ENCODE measurements around the gene CTNNBIP1.
A peak's percentile ranks its signal among the peaks of the same experiment; 100 is the strongest.
"Not testable (repeated sequence)": the region's sequence is repeated elsewhere in the genome, so short reads cannot be mapped to it uniquely, and the experiment has no call there.

The CTNNBIP1 gene

DNA sequence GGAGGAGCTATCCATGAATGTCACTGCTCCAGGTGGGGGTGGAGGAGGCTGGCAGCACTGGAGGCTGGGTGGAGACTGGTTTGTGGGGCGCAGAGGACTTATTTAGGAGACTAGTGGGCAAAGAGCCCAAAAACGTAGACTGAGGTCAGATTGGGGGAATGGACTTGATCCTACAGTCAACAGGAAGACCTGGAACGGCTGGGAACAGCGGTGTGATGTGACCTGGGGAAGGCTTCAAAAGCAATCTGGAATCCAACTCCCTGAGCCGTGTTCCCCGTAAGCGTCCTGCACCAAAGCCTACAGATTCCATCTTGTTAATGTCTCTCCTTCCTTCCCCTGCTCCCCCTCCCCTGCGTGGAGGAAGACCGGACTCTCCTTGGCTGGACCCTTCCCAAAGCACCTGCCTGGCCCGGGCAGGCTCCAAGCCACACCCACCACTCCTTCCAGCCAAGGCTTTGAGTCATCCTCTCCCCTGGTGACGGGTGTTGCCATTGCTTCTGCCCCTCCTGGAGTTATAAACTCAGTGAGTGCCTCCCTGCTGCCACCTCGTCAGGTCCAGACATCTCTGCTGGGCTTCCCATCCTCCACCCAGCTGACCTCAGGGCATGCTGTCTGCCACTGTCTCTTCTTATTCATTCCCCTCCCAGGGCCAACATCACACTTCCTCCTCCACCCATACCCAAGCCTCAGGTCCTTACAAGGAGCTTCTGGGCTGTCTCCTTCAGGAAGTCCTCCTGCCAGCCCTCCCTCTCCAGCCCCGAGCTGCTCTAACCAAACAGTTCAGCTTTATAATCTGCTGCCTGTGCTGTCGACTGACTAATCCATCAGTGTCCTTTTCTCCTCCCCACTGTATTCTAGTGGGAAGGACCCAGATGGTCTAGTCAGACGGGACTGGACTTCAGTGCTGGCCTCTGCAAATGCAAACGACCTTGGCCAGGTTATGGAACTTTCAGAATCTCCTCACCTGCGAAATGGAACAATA lies 84.7 kb downstream of the CTNNBIP1 start:
- peak; percentile 53 for DNase-seq

DNA sequence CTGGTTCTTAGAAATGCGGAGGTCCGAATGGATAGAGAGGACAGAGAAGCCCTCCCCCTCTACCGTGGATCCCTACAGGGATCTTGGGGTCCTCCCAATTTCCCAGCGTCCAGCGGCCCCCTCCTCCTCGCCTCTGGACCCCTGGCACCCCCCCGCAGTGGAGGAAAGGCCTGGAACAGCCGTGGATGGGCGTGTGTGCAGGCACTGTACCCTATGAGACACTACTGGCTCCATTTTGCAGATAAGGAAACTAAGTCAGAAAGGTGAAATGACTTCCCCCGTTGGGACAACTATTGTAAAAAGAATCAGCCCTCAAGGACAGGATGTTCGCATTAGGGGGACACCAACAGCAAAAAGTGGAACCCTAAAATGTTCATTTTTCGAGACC lies 85.4 kb downstream of the CTNNBIP1 start:
- DNase-seq, result no peak

DNA sequence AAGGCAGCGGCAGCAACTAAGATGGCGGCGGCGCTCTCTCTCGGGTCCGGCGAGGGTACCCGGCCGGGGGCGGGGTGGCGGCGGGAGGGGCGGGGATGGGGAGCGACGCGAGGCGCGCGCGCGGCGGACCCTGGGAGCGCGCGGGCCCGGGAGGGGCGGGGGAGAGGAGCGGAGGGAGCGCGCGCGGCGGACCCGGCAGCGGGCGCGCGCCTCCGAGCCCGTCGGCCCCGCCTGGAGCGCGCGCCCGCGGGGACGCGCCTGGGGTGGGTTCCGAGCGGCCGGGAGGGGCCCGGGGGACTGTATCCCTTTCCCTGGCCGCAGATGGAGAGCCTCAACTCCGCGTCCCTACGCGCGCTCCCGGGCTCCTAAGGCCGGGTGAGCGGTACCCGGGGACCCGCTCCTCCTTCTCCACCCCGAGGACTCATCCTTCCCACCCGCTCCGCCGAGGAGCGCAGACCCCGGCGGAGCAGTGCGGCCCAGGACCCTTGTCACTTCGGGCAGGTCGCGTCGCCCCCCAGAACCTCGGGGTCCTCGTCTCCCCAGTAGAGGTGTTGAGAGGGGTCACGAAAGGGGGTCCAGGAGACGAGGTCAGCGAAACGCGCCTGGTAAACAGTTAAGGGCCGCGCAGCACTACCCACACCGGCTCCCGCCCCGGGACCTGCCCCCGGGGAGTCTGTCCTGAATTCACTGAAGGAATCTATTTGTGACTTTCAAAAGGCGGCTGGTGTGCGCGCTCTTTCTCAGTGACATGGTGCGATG lies 85.9 kb downstream of the CTNNBIP1 start, which contains the start of gene CLSTN1:
TSS of gene CLSTN1 (minus strand) at position 23 of the 759 bp plus-strand sequence. CDS start 232 bp downstream, outside the sequence.
- peak; percentile 86 for DNase-seq

DNA sequence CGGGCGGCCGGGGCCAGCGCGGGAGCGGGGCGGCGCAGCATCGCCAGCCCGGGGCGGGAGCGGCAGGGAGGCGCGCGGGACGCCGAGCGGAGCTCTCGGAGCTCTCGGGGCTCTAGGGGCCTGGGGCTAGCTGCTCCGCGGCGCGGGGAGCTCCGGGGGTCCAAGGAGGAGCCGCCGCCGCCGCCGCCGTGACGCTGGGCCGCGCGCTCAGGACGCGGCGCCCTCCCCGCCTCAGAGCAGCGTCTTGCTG lies 86.5 kb downstream of the CTNNBIP1 start:
- no peak for DNase-seq

- DNase-seq, result peak; percentile 20
Observed at GRCh38 chr1:9822897-9823692, 87.0 kb downstream of the CTNNBIP1 start.

DNA sequence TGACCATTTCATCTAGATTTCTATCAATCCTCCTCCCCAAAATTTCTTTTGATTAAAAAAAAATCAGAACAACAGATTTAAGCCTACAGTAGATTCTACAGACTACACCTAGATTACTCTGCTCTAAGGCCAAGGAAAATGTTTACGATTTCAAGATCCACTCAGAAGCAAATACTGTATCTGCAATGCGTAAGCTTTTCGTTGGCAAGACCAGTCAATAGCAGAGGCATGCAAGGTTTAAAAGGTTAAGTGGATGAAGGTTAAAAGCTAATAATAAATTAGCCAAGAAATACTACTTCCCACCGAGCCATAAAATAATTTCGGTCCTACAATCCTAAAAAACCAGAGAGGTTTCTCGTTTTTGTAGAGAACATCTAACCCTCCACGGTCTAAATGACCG lies 87.6 kb downstream of the CTNNBIP1 start:
- DNase-seq, result no peak

DNA sequence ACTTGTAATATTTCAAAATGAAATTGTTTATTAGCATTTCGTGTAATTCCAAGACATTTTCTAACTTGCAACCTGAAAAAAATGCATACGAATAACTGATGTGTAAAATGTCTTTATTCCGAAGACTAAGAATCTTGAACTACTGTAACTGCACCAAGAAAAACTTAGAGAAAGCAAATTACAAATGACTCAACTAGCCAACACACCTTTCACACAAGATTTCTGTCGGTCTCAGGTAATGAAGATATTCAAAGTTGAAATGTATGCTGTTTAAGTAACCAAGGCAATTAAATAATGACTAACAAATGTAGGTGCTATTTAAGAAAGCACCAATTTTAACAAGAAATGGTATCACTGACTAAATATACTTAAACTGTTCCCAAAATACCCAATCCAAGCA lies 88.4 kb downstream of the CTNNBIP1 start:
- DNase-seq, result no peak

DNA sequence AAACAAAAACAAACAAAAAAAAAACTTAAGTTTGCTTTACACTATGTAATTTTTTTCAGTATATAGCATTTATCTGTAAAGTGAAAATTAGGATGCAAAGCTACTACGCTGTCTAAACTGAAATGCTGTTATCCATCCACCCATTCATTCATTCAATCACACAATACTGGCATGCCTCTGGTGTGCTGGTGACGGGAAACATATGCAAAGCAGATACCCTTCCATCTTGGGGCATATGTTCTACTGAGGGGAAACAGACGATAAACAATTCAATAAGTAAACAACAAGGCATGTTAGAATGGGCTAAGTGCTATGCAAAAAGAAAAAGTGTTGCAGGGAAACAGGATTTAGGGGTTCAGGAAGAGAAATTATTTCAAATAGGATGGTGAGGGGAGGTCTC lies 89.5 kb downstream of the CTNNBIP1 start:
- DNase-seq, result no peak

GRCh38 chr1:9817734-9818133 lies 92.3 kb downstream of the CTNNBIP1 start:
- DNase-seq, result no peak

DNA sequence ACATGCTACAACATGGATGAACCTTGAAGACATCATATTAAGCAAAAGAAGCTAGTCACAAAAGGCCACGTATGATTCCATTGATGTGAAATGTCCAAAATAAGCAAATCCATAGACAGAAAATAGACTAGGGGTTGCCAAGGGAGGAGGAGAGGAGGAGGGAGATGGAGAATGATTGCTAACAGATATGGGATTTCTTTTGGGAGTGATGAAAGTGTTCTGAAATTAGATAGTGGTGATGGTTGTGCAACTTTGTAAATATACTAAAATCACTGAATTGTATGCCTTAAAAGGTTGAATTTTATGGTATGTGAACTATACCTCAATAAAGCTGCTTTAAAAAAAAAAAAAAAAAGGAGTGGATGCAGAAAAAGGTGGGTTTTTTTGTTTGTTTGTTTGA lies 93.9 kb downstream of the CTNNBIP1 start:
- no peak for DNase-seq

- no peak for DNase-seq
Observed at GRCh38 chr1:9815150-9815549, 94.9 kb downstream of the CTNNBIP1 start.

DNA sequence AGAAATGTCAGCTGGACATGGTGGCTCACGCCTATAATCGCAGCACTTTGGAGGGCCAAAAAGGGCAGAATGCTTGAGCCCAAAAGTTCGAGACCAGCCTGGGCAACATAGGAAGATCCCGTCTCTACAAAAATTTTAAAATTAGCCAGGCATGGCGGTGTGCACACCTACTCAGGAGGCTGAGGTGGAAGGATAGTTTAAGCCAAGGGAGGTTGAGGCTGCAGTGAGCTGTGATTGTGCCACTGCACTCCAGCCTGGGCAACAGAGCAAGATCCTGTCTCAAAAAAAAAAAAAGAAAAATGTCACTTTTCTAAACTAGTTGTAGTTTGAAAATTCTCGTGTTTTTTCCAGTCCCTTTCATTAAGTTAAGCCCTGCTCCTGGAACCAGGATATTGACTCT lies 95.5 kb downstream of the CTNNBIP1 start:
- DNase-seq, result no peak

DNA sequence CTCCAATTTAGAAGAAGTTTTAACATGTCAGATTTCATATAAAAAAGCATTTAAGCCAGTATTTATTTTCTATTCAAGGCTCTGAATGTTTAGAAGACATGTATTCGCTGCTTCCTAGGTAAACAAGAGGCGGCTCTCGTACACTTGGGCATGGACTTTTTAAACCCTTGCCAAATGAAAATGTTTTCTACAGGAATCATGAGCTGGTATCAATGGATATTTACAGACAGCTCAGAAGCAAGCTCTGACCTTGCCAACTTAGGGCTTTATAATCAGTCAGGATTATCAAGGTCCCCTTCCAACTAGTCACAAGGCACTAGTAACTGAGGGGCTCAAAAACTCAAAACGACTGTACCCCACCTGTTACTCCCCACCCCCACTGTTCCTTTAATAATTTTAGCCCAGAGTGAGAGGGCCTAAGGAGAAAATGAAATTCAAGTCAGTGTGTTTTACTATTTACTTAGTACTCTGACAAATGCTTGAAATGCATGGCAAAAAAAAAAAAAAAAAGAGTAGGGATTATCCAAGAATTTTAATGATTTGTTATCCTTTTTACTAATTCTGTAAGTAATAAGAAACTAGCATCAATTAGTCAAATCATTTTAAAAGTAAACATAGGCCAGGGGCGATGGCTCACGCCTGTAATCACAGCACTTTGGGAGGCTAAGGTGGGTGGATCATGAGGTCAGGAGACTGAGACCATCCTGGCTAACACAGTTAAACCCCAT lies 98.7 kb downstream of the CTNNBIP1 start:
- DNase-seq, result no peak

DNA sequence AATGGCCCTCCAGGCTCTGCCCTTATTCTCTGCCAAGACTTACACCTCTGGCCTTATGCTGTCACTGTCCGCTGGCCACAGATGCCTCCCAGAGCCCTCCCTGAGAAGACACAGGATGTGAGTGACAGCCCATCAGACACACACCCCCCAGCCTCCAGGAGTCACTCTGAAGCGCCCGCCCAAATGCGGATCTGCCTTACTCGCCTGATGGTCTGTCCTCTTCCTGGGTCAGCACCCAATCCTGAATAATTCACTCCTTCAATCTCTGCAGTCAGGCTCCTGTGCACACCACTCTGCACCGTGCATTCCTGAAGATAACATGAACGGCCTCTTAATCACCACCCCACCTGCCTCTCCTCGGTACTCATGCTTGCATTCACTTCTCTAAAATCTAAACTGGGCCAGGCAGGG lies 101.0 kb downstream of the CTNNBIP1 start:
- DNase-seq, result no peak

GRCh38 chr1:9808459-9808858 lies 101.6 kb downstream of the CTNNBIP1 start:
- no peak for DNase-seq

DNA sequence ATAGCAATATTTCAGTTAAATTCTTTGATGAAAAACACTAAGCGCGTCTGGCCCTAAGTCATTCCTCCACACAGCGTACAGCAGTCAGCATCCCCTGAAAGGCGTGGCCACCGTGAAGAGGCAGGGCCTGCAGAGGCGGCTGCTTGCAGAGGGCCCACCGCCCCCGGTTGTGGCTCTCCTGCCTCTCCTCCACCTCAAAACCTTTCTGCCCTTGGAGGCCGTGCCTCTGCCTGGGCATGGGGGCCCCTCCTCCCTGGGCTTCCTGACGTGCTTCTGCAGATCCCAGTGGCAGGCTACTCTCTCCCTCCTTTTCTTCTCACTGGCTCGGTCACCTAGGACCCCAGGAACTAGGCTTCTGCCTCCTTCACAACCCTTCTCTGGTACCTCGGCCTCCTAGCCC lies 102.5 kb downstream of the CTNNBIP1 start:
- no peak for DNase-seq

GRCh38 chr1:9805972-9806371 lies 104.1 kb downstream of the CTNNBIP1 start:
- not testable (repeated sequence) for DNase-seq

DNA sequence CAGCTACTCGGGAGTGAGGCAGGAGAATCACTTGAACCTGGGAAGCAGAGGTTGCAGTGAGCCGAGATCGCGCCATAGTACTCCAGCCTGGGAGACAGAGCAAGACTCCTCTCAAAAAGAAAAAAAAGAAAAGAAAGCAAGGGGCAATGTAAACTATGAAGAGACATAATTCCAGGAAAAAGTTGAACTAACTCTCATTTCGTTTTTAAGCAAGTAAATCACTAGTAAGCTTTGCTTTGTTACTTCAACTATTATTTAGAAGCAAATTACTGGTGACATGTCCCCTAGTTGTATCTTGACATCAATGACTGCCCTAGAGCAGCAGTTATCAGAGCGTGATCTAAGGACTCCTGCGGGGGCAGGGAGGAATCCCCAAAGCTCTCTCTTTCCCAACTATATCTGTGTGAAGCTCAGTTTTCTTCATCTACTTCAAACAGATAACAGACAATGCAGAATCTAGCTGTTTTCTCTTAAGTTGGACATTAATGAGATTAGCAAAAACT lies 105.0 kb downstream of the CTNNBIP1 start:
- peak; percentile 30 for DNase-seq

DNA sequence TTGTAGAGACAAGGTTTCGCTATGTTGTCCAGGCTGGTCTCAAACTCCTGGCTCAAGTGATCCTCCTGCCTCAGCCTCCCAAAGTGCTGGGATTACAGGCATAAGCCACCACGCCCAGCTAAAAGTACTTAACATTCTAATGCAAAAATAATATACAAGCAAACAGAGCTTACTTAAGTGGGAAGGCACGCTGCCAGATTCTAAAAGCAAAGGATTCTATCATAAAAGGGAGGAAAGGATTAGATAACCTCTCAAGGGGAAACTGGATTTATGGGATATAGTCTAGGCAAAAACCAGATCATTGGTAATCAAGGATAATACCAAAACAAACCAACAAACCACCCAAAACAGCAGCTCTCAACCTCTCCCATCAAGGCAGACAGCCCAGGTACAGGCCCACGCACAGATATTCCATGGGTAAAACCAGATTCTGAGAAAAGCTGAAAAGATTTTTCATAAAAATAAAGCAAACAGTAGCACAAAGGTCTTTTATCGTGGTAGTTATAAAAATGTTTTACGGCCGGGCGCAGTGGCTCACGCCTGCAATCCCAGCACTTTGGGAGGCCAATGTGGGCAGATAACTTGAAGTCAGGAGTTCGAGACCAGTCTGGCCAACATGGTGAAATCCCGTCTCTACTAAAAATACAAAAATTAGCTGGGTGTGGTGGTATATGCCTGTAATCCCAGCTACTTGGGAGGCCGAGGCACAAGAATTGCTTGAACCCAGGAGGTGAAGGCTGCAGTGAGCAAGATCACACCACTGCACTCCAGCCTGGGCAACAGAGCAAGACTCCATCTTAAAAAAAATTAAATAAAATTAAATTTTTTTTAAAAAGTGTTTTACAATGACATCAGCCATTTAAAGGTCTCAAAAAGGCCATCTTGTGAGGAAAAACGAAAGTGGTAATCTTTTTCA lies 106.8 kb downstream of the CTNNBIP1 start:
- not testable (repeated sequence) for DNase-seq

GRCh38 chr1:9801909-9802308 lies 108.2 kb downstream of the CTNNBIP1 start:
- DNase-seq, result no peak
